Esophagus squamous epithelium (tissue), 5 donors: ENCODE measurements around the gene ELK3. TPM values are rescaled to one million over a fixed set of nuclear protein-coding genes. Genes with fewer than 3 reads are reported as not detected.

Experiments used
- DNase-seq: peaks from one replicate; lab custom pipeline; 2025; lab: John Stamatoyannopoulos, UW
- H3K27ac ChIP-seq, 4 donors: fragments of 200-600 bp; sonication (generic); one replicate each; pipeline ENCODE4 v1.5.1; 2016 to 2019; ENCODE audit warnings: mild to moderate bottlenecking in 1 of 4
- H3K27me3 ChIP-seq, 4 donors: fragments of 200-600 bp; sonication (generic); 1 replicate in 3 of 4; 2 replicates in 1 of 4; pipeline versions ENCODE4 v1.5.1 to v1.6.0; 2017 to 2021; ENCODE audit warnings: antibody characterized with exemption in 1 of 4
- H3K36me3 ChIP-seq, 3 donors: fragments of 200-600 bp; sonication (generic); one replicate each; pipeline ENCODE4 v1.5.1; 2016 to 2019
- H3K4me1 ChIP-seq, 3 donors: fragments of 200-600 bp; sonication (generic); one replicate each; pipeline ENCODE4 v1.5.1; 2017 to 2019
- H3K4me3 ChIP-seq, 4 donors: fragments of 200-600 bp; sonication (generic); 1 replicate in 3 of 4; 2 replicates in 1 of 4; pipeline ENCODE4 v1.5.1; 2016 to 2019; ENCODE audit warnings: mild to moderate bottlenecking in 2 of 4, moderate library complexity in 1 of 4
- H3K9me3 ChIP-seq, 3 donors: fragments of 200-600 bp; sonication (generic); one replicate each; pipeline ENCODE4 v1.5.1; 2016 to 2019
- CTCF ChIP-seq, 6 experiments: fragments of 450-650 bp in 4 of 6; fragments of 200-600 bp in 2 of 6; sonication (generic) in 2 of 6; IDR thresholded peaks; one replicate each; pipeline ENCODE4 v1.5.1; 2016 to 2019; ENCODE audit warnings: antibody characterized with exemption in 6 of 6, mild to moderate bottlenecking in 4 of 6, moderate library complexity in 4 of 6
- POLR2A ChIP-seq, 4 donors: fragments of 450-650 bp; IDR thresholded peaks; one replicate each; pipeline ENCODE4 v1.6.1; 2017; ENCODE audit warnings: antibody characterized with exemption in 4 of 4, mild to moderate bottlenecking in 4 of 4, moderate library complexity in 3 of 4
- WGBS, 2 donors: methylation state at CpG; one replicate each; pipeline ENCODE4 v1.1.5; 2018; 5-methylcytosine and 5-hydroxymethylcytosine counted together
- intact Hi-C: fragments of 100-400 bp; cut with DNase I; formaldehyde crosslinking; loops from one replicate; pipeline ENCODE4 v1.15.0; 2022
- total RNA-seq, 4 donors: library from RNA; depleted of rRNA; stranded (reverse); fragments of >200 nt; gene quantifications; one replicate each; pipeline ENCODE4 v1.1.0, GENCODE V29; 2016
- donor health status: DM: yes; HTN: yes; CAD: no.

The ELK3 gene
- total RNA-seq, 4 donors from 2014 or later = 24.8 to 44.0 (median 34.8) TPM

- Histone ChIP-seq H3K27me3 (no peaks in the 10 kb centered on the region), H3K4me3 (no peak overlapping the region), H3K27ac (no peak overlapping the region), H3K4me1 (no peaks in the 10 kb centered on the region), H3K9me3 (peaks cover 0 to 12% (median 4%) of the 10 kb centered on the region in 3 donors), H3K36me3 (no peaks in the 10 kb centered on the region)
- intact Hi-C loops = no loop called here
- WGBS, 2 donors = 89% methylated on average over 1 of the region's 1 CpG; no CpG with 5 or more reads in 1 of the 2 donors
- TF ChIP-seq POLR2A (IDR thresholded peaks at IDR 0.05) (no peak), CTCF (IDR thresholded peaks at IDR 0.05) (no peak)
- DNase-seq = no peak
Measured at GRCh38 chr12:96176575-96176974, 17.6 kb upstream of the ELK3 start.

- intact Hi-C loops = no loop called here
- TF ChIP-seq POLR2A (IDR thresholded peaks at IDR 0.05) = no peak
- no peak for TF ChIP-seq CTCF (IDR thresholded peaks at IDR 0.05)
- 57 to 60% methylated on average over 1 of the region's 1 CpG for WGBS, 2 donors
- Histone ChIP-seq H3K4me1 (no peaks in the 10 kb centered on the region), H3K27ac (no peak overlapping the region), H3K4me3 (no peak overlapping the region), H3K9me3 (peaks cover 0 to 12% (median 4%) of the 10 kb centered on the region in 3 donors), H3K27me3 (no peaks in the 10 kb centered on the region), H3K36me3 (no peaks in the 10 kb centered on the region)
- DNase-seq = no peak
Measured at GRCh38 chr12:96177013-96177412, 17.2 kb upstream of the ELK3 start.

- Histone ChIP-seq H3K27ac (no peak overlapping the region), H3K4me3 (no peak overlapping the region), H3K9me3 (no peaks in the 10 kb centered on the region), H3K36me3 (no peaks in the 10 kb centered on the region), H3K4me1 (peaks cover 0 to 8% (median 0%) of the 10 kb centered on the region in 3 donors), H3K27me3 (no peaks in the 10 kb centered on the region)
- 85 to 93% methylated on average over 4 of the region's 4 CpGs for WGBS, 2 donors
- no peak for DNase-seq
- TF ChIP-seq CTCF (IDR thresholded peaks at IDR 0.05) = no peak
- intact Hi-C loops = no loop called here
Measured at GRCh38 chr12:96183734-96184370, 10.3 kb upstream of the ELK3 start.

GRCh38 chr12:96185914-96186313 is 8.3 kb upstream of the ELK3 start:
- TF ChIP-seq CTCF (IDR thresholded peaks at IDR 0.05) = no peak
- TF ChIP-seq POLR2A (IDR thresholded peaks at IDR 0.05) = no peak
- 75 to 82% methylated on average over 4 of the region's 4 CpGs for WGBS, 2 donors
- Histone ChIP-seq H3K4me1 (peaks cover 0 to 8% (median 0%) of the 10 kb centered on the region in 3 donors), H3K27ac (no peak overlapping the region), H3K36me3 (no peaks in the 10 kb centered on the region), H3K9me3 (no peaks in the 10 kb centered on the region), H3K27me3 (no peaks in the 10 kb centered on the region), H3K4me3 (no peak overlapping the region)
- DNase-seq = no peak
- intact Hi-C loops = no loop called here

- no peak for TF ChIP-seq POLR2A (IDR thresholded peaks at IDR 0.05)
- TF ChIP-seq CTCF (IDR thresholded peaks at IDR 0.05) = no peak
- Histone ChIP-seq H3K4me1 (peaks cover 0 to 8% (median 0%) of the 10 kb centered on the region in 3 donors), H3K36me3 (no peaks in the 10 kb centered on the region), H3K27me3 (no peaks in the 10 kb centered on the region), H3K4me3 (no peak overlapping the region), H3K27ac (no peak overlapping the region), H3K9me3 (no peaks in the 10 kb centered on the region)
- 28 to 50% methylated on average over 10 of the region's 10 CpGs for WGBS, 2 donors
- intact Hi-C loops = no loop called here
- DNase-seq = no peak
Measured at GRCh38 chr12:96186607-96187301, 7.4 kb upstream of the ELK3 start.
